NCI-H146 treated with DMSO at 0.1 percent for 48 hours (cell line): Measurements from ENCODE around the gene ATP8B4.

ENCODE experiments used
- DNase-seq: peaks from one replicate; lab custom pipeline; 2025; ENCODE audit not compliant: unreplicated experiment; lab: John Stamatoyannopoulos, UW

Gene ATP8B4

GRCh38 chr15:50024281-50024680 lies 94.8 kb downstream of the ATP8B4 start:
- DNase-seq: no peak

GRCh38 chr15:50018491-50018890 lies 100.5 kb downstream of the ATP8B4 start:
- DNase-seq: no peak

- no peak for DNase-seq
Observed at GRCh38 chr15:50017522-50017921, 101.5 kb downstream of the ATP8B4 start.

- no peak for DNase-seq
Observed at GRCh38 chr15:50016951-50017350, 102.1 kb downstream of the ATP8B4 start.

GRCh38 chr15:50012790-50013189 lies 106.2 kb downstream of the ATP8B4 start:
- no peak for DNase-seq

GRCh38 chr15:50009634-50010033 lies 109.4 kb downstream of the ATP8B4 start:
- no peak for DNase-seq

GRCh38 chr15:50003786-50004334 lies 115.2 kb downstream of the ATP8B4 start:
- peak; percentile 18 for DNase-seq

- DNase-seq: no peak
Observed at GRCh38 chr15:49991587-49991986, 127.4 kb downstream of the ATP8B4 start.

- no peak for DNase-seq
Observed at GRCh38 chr15:49990835-49991545, 128.0 kb downstream of the ATP8B4 start.

- DNase-seq: no peak
Observed at GRCh38 chr15:49989498-49989897, 129.5 kb downstream of the ATP8B4 start.

GRCh38 chr15:49988766-49989165 lies 130.3 kb downstream of the ATP8B4 start:
- no peak for DNase-seq

GRCh38 chr15:49987896-49988295 lies 131.1 kb downstream of the ATP8B4 start:
- no peak for DNase-seq

- DNase-seq: no peak
Observed at GRCh38 chr15:49987198-49987785, 131.7 kb downstream of the ATP8B4 start.

- DNase-seq: no peak
Observed at GRCh38 chr15:49986326-49986725, 132.7 kb downstream of the ATP8B4 start.

- DNase-seq: no peak
Observed at GRCh38 chr15:49985463-49985862, 133.6 kb downstream of the ATP8B4 start.

GRCh38 chr15:49984436-49984835 lies 134.6 kb downstream of the ATP8B4 start:
- no peak for DNase-seq

- DNase-seq: no peak
Observed at GRCh38 chr15:49982584-49982983, 136.4 kb downstream of the ATP8B4 start.

- no peak for DNase-seq
Observed at GRCh38 chr15:49979705-49980382, 139.2 kb downstream of the ATP8B4 start.

- DNase-seq: no peak
Observed at GRCh38 chr15:49978121-49978520, 140.9 kb downstream of the ATP8B4 start.

GRCh38 chr15:49977306-49977705 lies 141.7 kb downstream of the ATP8B4 start:
- DNase-seq: no peak

GRCh38 chr15:49964551-49964950 lies 154.5 kb downstream of the ATP8B4 start:
- no peak for DNase-seq

GRCh38 chr15:49964061-49964460 lies 155.0 kb downstream of the ATP8B4 start:
- DNase-seq: no peak
